Measurements from ENCODE around the gene XPO5.
A peak's percentile ranks its signal among the peaks of the same experiment; 100 is the strongest.

Gene XPO5

DNA sequence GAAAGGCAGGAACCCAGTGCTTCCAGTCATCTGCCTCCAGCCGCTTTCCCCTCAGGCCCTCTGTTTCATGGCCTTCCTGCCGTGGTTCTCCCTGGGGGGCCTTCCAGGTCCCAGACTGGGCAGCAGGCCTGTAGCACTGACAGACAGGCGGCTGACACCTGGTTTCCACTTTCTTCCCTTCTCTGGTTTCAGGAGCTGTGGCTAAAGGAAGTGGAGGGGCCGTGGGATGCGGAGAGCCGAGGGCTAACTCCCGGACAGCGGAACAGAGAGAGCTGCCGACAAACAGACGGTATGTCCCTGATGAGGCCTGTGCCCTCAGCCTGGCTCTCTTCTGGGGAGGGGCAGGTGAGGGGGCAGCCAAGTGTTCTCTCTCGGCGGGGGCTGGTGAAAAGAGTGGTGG, 78.1 kb downstream of the XPO5 start:
- no peak for DNase-seq (ENCODE audit: low spot score)

GRCh38 chr6:43497129-43497396, 78.8 kb downstream of the XPO5 start:
- DNase-seq (ENCODE audit: low spot score), result no peak

GRCh38 chr6:43496370-43497128, 79.3 kb downstream of the XPO5 start:
- DNase-seq (ENCODE audit: low spot score), result no peak

GRCh38 chr6:43495409-43495941, 80.4 kb downstream of the XPO5 start:
- no peak for DNase-seq (ENCODE audit: low spot score)

- DNase-seq (ENCODE audit: low spot score), result no peak
Observed at GRCh38 chr6:43494766-43495165, 81.1 kb downstream of the XPO5 start.

- DNase-seq (ENCODE audit: low spot score), result no peak
Observed at GRCh38 chr6:43494321-43494720, 81.5 kb downstream of the XPO5 start.

DNA sequence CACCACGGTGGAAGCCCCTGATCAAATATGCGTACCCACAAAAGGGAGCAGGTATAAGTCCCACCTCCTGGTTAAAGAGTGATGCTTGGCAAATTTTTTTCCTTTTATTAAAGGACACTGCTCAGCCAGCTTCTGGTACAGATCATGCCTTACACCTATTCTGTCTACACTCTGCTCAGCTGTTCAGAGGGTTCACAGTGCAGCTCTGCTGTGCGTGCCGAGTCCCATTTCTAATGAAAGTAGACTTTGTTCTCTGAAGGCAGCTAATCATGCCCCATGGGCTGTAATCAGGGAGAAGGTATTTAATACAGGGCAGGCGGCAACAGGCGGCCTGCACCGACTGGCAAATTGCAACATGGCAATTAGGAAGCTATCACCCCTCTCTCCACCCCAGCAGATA, 82.0 kb downstream of the XPO5 start:
- DNase-seq (ENCODE audit: low spot score), result peak; percentile 70

GRCh38 chr6:43493230-43493629, 82.6 kb downstream of the XPO5 start:
- no peak for DNase-seq (ENCODE audit: low spot score)

DNA sequence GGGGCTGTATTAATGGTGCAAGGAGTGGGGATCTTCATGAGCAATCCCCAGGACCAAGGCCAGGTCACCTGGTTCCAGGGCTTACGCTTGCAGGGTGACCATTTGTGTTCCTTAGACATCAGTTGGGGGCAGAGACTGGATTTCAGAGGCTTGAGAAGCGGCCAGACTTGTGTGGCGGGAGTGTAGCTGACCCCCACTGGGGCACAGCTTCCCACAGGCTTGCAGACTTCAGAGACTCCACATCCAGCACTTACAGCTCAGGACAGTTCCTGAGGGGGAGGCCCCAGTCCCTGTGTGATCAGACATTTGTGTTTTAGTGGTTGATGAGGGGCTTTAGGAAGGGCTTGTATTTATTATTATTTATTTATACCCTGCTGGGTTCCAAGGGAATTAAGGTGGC, 83.2 kb downstream of the XPO5 start:
- no peak for DNase-seq (ENCODE audit: low spot score)

GRCh38 chr6:43491750-43492661, 83.8 kb downstream of the XPO5 start:
- DNase-seq (ENCODE audit: low spot score), result peak; percentile 89

DNA sequence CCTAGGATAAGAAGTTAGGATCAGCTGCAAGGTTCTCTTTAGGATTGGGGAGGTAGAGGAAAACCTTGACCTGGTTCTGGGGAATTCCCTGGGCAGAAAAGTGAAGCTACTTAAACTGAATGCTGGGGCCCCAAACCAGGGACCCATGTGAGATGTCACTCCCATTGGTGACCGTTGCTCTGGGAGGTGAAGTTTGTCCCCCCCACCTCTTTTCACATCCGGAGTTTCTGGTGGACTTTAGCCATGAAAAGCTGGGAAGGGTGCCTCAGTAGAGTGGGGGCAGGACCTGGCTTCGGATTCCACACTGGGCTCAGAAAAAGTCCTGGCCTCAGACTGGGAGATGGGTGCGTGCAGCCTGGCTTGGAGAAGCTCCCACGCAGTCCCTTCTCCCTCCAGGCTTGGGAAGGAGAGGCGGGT, 85.3 kb downstream of the XPO5 start:
- peak; percentile 44 for DNase-seq (ENCODE audit: low spot score)

DNA sequence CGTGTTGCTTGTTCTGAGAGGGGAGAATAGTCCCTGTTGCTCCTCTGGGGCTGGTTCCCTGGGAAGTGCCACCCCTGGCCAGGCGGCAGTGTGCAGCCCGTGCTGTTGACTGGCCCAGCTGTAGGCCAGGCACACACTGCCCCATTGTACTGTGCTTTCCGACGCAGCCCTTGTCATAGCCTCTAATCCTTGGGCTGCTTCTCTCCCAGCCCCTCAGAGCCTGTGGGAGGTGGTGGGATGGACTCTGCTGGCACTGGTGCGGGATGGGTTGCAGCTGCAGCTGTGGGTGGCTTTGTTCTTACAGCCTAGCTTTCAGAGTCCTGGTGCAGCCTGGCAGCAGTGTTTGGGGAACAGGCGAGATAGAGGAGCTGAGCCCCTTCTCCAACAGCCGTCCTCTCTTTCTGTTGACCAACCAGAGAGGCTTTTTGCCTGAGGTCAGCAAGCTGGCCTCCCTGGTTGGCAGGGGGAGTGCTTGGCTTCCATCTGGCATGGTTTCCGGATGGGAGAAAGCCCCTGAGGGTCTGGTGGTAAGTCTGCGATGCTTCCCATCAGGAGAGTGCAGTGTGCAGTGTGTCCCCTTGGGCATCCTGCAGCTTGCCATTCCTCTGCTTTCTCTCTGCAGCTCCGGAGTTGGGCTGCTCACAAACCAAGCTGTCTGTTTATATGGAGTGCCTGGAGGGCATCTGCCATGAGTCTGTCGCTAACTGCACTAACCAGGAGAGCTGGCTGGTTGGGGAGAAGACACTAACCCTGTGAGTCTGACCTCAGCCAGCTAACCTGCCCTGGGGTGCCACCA, 86.4 kb downstream of the XPO5 start:
- DNase-seq (ENCODE audit: low spot score), result peak; percentile 99

GRCh38 chr6:43488667-43489276, 87.1 kb downstream of the XPO5 start:
- no peak for DNase-seq (ENCODE audit: low spot score)

- no peak for DNase-seq (ENCODE audit: low spot score)
Observed at GRCh38 chr6:43481591-43482236, 94.1 kb downstream of the XPO5 start.

DNA sequence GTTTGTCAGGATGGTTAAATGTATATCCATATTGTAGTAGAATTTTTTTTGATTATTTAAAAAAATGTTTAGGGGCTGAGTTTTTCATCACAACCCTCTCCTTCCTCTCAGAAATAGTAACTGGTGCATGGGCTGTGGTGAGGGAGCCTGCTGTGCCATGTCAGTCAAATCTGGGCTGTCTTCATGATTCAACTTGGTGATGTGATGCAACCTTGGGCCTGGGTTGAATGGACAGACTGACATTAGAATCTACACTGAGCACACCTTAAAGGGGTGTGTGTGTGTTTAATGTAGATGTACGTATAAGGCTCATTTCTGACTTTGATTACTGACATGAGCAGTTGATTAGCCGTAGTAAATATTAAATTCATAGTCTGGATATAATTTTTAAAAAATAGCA, 94.8 kb downstream of the XPO5 start:
- DNase-seq (ENCODE audit: low spot score), result no peak

GRCh38 chr6:43478008-43478372, 97.8 kb downstream of the XPO5 start:
- no peak for DNase-seq (ENCODE audit: low spot score)

GRCh38 chr6:43477235-43478007, 98.4 kb downstream of the XPO5 start, which contains the start of gene TJAP1:
TJAP1 (plus strand) TSS chr6:43477570; CDS start chr6:43499002, 21,432 bp downstream.
- peak; percentile 82 for DNase-seq (ENCODE audit: low spot score)

- DNase-seq (ENCODE audit: low spot score), result no peak
Observed at GRCh38 chr6:43476746-43477145, 99.1 kb downstream of the XPO5 start.

DNA sequence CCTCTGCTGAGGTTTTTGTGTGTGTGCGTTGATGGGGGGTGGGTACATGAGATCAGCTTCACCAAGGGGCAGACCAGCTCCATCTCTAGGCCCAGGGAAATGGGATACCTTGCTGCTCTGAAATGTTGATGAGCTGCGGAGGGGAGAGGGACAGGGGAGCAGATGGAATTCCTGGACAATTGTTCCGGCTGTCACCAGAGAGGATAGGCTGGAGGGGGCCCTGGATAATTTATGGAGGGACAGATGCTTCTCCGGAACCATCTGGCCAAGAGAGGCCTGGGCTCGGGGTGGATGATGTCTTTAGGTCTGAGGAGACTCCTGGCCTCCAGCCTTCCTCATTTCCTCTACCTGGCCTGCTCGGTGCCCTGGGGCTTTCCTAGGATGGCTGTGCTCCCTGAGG, 100.3 kb downstream of the XPO5 start:
- no peak for DNase-seq (ENCODE audit: low spot score)

GRCh38 chr6:43472515-43472914, 103.3 kb downstream of the XPO5 start:
- no peak for DNase-seq (ENCODE audit: low spot score)

All from pons (tissue), 1 donor.